Measurements from ENCODE around the gene RGL2.

DNA sequence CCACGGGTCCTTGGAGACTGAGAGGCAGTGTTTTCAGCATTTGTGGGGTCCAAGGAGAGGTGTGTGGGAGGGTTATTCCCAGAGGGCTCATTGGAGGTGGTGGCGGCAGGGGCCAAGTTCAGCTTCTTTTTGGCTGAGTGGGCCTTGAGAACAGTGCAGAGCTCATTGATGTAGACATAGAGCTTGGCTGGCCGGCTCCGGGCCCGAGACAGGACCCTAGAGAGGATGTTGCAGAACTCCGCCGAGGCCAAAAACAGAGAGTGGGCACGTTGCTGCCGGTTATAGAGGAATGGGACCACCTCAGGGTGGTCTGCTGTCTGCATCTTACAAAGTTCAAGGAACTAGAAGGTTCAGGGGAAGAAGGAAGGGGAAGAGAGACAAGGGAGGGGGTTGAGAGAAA, 22.5 kb upstream of the RGL2 start:
- no peak for TF ChIP-seq EZH2phosphoT487 (IDR thresholded peaks at IDR 0.05; ENCODE audit: borderline replicate concordance, low read depth)
- no peak for TF ChIP-seq FOXM1 (IDR thresholded peaks at IDR 0.05; ENCODE audit: low read depth)
- TF ChIP-seq EP300 (IDR thresholded peaks at IDR 0.05; ENCODE audit: borderline replicate concordance in 1 of 2, low read depth in 1 of 2, low read length in 1 of 2): no peak
- no peak for TF ChIP-seq GABPA (IDR thresholded peaks at IDR 0.05; ENCODE audit: low read depth)
- TF ChIP-seq CTCF (IDR thresholded peaks at IDR 0.05): no peak
- no peak for TF ChIP-seq RCOR1 (IDR thresholded peaks at IDR 0.05; ENCODE audit: low read length)
- TF ChIP-seq, protein P1, sequence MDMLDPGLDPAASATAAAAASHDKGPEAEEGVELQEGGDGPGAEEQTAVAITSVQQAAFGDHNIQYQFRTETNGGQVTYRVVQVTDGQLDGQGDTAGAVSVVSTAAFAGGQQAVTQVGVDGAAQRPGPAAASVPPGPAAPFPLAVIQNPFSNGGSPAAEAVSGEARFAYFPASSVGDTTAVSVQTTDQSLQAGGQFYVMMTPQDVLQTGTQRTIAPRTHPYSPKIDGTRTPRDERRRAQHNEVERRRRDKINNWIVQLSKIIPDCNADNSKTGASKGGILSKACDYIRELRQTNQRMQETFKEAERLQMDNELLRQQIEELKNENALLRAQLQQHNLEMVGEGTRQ (IDR thresholded peaks at IDR 0.05; ENCODE audit: borderline replicate concordance, low read depth, low read length): no peak
- no peak for TF ChIP-seq RAD21 (IDR thresholded peaks at IDR 0.05; ENCODE audit: low read length)
- TF ChIP-seq POLR2AphosphoS5 (IDR thresholded peaks at IDR 0.05; ENCODE audit: low read depth, low read length): no peak
- no peak for TF ChIP-seq JUND (IDR thresholded peaks at IDR 0.05)
- no peak for TF ChIP-seq RFX5 (IDR thresholded peaks at IDR 0.05; ENCODE audit: low read length)
- TF ChIP-seq, protein P2, sequence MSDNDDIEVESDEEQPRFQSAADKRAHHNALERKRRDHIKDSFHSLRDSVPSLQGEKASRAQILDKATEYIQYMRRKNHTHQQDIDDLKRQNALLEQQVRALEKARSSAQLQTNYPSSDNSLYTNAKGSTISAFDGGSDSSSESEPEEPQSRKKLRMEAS (IDR thresholded peaks at IDR 0.05; ENCODE audit: low read depth): no peak
- TF ChIP-seq NFIC (IDR thresholded peaks at IDR 0.05; ENCODE audit: borderline replicate concordance): no peak
